Stimulated activated CD4-positive, alpha-beta T cell treated with anti-CD3 and anti-CD28 coated beads, TNF-alpha, amount 100 ng/mL, for 4 hours (primary cell): Measurements from ENCODE around the gene SLC6A11.

ENCODE experiments used
- DNase-seq, 3 experiments: peaks; one replicate each; pipeline ENCODE4 v3.0.0-alpha.2; 2020; ENCODE audit warnings: low read depth in 3 of 3

SLC6A11 gene

DNA sequence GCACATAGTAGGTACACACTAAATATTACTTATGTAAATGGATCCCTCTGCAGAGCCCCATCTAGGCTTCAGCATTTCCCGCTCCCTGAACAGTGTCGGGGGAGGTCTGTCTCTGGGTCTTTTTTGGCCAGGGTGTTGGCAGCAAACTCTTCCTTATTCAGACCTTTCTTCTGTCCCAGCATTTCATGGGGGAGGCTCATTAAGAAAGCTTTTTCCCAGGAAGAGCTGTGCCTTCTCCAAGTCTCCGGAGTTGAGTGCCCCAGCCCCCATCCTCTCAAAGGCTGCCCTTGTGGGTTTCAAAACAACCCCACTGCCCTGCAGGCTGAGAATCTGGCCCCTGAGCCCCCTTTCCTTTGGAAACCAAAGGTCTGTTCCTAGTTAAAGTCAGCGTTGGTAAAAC lies 25.1 kb downstream of the SLC6A11 start:
- no peak for DNase-seq

- DNase-seq: no peak
Observed at GRCh38 chr3:10843378-10843777, 27.4 kb downstream of the SLC6A11 start.

DNA sequence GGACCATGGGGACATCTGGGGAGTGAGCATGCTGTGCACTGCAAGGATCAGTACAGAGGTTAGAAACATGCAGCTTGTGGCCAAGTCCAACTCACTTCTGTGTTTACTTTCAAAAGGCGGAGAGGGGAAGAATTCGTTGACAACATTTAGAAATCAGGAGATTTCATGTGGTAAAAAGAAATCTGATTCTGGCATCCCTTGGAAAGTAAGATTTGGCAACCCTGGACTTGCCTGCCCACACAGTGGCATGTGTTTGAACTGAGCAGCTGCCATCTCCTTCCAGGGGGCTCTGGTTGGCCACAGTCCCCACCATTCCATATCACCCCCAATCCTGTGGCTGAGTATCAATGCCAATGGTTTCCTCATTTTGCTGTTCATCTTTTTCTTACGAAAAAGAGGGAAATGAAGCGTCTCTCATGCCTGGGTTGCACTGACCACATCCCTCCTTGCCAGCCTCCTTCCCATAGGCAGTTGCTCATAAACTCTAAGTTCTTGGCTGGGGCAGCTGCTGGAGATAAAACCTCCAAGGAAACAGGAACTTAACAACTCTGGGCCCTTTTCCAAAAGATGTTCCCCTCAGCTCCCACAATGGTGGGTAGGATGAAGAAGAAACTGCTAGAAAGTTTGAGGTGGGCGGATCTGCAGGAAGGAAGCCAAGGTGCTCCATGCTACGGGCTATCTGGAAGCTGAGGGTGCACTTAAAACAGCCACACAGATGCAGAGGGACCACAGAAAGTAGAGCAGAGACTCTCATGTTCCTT lies 29.2 kb downstream of the SLC6A11 start:
- no peak for DNase-seq

GRCh38 chr3:10845839-10846656 lies 30.0 kb downstream of the SLC6A11 start:
- no peak for DNase-seq

DNA sequence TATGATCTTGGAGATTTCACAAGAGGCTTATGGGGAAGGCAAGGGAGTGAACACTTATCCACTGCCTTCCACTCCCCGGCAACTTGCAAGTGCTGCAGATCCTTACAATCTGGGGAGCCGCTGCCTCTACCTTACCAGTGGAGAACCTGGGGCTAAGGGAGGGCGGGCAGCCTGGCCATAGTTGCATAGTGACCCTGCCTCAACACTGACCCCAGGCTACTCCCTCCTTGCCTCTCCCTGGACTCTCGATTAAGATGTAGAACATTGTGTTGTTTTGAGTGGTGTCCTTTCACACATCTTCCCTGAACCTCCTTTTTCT lies 30.6 kb downstream of the SLC6A11 start:
- DNase-seq: no peak

DNA sequence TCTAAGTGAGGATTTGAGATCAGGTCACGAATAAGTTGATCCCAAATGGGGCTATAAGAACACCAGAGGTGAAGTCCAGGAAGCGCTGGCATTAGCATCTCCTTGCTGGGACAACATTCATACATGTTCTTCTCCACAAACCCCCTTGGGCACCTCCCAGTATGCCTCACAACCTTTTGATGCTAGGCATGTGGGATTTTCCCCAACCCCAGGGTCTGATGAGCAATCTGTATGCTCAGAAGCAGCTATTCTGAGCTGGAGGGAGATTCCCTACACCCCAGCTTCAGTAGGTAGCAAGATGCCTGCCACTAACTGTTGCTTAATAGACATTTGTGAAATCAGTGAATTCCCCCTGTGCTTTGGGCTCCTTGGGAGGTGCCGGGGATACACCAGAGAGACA lies 32.2 kb downstream of the SLC6A11 start:
- DNase-seq: no peak

DNA sequence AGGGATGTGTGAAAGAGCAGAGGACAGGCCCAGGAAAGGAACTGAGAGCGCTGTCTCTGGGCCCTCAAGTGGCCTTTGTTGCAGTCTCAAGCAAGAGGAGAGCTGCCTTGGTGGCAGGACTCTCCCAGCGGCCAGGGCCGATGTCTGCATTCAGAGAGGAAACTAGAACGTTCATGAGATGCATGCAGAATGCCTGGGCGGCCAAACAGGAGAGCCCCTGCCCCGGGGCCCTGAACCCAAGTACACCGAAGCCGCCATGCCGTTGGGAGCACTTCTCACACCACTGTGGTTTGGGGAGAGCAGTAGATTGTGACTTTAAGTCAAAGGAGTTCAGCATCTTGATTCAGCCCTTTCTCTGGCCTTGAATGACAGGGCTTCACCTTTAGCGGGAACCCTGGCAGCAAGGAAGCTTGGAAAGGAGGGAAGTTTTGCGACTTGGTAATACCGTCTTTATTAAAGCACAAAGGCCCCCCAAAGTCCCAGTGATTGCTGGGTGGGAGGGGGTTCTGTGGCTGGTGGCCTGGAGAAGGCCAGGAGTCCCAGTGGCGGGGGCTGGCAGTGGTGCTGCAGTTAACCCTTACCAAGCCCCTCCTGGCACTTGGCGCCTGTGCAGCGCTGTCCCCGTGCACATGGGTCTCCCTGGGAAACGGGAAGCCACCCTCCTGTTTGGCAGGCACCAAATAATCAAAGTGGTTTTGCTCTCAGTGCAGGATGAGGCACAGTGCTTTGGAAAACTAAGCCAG lies 36.2 kb downstream of the SLC6A11 start:
- DNase-seq: no peak

DNA sequence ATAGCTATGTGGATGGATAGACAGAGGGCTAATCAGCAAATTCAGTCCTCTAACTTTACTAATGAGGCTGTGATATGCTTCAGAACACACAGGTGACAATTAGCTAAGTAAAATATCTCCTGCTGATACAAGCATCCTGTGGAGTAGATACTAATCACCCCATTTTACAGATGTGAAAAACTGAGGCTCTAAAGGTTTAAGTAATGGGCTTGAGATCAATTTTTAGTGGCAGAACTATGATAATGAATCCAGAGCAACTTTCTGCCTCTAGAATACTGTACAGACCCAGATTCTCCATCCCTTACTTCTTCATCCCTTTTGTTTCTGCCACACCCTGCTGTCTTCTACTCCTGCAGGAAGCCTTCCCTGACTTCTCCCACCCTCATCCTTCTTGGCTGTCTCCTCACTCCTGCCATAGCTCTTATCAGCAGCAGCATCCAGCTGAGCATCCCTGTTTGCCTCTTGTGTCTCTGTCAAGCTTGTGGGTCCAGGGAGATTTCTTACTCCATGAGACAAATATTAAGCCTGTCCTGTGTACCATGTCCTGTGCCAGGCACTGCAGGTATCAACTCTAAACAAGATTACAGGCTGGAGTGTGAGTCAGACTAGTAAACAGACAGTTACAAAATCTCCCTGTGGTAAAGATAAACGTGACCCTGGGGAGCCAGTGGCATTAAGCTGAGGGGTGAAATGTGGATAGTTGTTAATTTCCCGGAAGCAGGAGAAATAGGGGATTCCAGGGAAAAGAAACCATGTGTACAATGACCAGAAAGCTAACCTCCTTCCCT lies 39.2 kb downstream of the SLC6A11 start:
- no peak for DNase-seq

DNA sequence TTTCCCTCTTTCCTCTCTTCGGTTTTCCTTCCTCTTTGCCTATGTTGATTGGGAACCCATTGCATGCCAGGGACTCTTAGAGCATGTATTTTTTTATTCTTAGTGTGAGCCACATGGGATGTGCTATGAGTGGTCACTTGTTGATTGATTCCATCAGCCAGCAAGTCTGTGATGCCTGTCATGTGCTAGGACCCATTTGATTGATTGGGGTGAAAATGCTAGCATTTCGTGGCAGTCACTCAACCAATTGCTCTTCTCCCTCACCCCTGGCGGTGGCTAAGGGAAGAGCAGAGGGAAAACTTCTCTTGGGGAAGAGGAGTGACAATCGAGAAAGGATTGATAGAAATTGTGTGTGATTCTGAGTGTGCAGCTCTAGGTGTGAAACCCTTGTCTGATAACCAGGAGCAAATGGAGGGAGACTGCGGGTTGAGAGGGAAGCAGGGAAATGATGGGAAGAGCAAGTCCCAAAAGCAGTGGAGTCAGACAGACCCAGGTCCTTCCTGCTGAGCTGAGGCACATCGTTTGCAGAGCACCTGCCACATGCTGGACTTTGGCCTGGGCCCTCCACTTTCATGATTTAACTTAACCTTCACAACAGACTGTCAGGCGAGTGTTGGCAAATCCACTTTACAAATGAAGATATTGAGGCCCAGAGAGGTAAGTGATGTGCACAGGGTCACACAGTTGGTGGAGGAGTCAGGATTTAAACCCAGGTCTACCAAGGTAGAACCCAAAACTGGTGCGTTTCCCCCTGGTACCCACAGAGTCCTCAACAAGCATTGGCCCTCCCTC lies 40.0 kb downstream of the SLC6A11 start:
- DNase-seq: no peak

GRCh38 chr3:10857235-10857634 lies 41.2 kb downstream of the SLC6A11 start:
- no peak for DNase-seq

GRCh38 chr3:10858091-10858490 lies 42.1 kb downstream of the SLC6A11 start:
- DNase-seq: no peak

DNA sequence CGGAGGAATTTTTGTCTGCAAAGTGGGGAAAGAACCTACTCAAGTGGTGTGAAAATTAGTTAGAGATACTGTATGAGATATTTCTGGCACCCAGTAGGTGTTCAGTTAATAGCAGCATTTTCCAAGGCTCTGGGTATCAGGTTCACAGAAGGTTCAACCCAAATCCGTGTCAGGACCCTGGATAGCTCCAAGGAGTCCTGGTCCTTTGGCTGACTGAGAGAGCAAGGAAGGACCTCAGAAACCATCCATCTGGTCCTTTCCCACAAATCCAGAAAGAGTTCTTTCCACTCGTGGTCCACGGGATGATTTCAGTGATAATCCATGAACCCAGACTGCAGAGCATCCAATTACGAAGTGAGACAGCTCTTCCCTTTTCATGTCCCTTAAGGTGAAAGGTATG lies 51.4 kb downstream of the SLC6A11 start:
- no peak for DNase-seq

- no peak for DNase-seq
Observed at GRCh38 chr3:10869460-10869859, 53.4 kb downstream of the SLC6A11 start.

DNA sequence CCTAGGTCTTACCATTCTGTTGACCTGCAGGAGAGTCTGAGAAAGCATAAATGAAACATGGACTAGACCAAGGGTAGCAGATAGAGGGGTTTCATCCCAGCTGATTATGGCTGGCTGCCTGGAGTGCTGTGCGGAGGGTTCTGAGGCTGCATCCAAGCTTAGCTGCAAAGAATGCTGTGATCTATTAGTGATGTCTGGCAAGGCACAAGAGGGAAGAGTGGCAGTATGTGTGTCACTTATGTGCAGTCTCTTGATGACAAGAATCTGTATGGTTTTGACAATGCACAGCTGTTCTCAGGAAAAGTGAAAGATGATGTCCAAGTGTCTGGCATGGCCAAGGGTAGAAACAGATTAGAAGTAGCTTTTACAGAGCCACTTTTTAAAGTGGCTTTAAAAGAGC lies 54.3 kb downstream of the SLC6A11 start:
- no peak for DNase-seq

DNA sequence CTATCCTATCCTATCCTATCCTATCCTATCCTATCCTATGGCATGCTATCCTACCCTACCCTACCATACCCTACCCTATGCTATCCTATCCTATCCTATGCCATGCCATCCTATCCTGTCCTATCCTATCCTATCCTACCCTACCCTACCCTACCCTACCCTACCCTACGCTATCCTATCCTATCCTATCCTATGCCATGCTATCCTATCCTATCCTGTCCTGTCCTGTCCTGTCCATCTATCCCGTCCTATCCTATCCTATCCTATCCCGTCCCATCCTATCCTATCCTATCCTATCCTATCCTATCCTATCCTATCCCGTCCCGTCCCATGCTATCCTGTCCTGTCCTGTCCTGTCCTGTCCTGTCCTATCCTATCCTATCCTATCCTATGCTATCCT lies 57.4 kb downstream of the SLC6A11 start:
- DNase-seq: no peak

DNA sequence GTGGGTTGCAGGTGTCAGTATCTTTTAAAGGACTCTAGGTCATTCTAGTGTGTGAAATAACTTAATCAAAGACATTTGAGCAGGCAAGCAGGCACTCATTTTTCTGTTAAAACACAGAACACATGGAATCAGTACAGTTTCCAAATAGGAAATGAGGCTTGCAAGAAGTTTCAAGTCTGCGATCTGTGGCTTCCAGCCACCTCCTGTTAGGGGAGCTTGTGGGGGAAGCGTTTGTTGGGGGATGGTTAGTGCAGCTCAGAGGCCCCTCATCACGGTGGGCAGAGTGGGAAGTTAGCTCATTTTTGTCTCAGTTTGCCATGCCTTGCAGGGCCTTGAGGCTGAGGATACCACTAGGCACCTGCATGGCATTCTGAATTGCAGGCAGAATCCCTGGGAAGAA lies 59.9 kb downstream of the SLC6A11 start:
- no peak for DNase-seq

DNA sequence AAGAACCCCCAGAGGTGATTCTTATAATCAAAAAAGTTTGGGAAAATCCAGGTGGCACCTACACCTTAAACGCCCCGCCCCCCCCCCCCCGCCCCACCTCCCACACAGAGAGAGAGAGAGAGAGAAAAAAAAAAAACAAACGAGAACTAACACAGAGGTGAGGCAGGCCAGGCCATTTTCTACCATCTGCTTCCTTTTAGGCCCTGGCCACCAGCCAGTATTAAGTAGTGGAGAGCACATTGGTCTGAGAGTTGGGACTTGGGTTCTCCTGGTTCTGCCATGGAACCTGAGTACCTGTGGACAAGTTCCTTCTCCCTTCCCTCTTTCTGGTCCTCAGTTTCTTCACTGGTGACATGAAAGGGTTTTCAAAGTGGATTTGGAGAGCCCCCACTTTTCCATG lies 60.6 kb downstream of the SLC6A11 start:
- no peak for DNase-seq

- no peak for DNase-seq
Observed at GRCh38 chr3:10882851-10883250, 66.8 kb downstream of the SLC6A11 start.

GRCh38 chr3:10883478-10884234 lies 67.6 kb downstream of the SLC6A11 start:
- DNase-seq: no peak

- DNase-seq: no peak
Observed at GRCh38 chr3:10887015-10887414, 71.0 kb downstream of the SLC6A11 start.
